Esophagus squamous epithelium (tissue), 5 donors: Measurements from ENCODE around the gene PTPN6. TPM values are rescaled to one million over a fixed set of nuclear protein-coding genes. Genes with fewer than 3 reads are reported as not detected.

ENCODE experiments used
- DNase-seq: peaks from one replicate; lab custom pipeline; 2025; lab: John Stamatoyannopoulos, UW
- H3K27ac ChIP-seq, 4 donors: fragments of 200-600 bp; sonication (generic); one replicate each; pipeline ENCODE4 v1.5.1; 2016 to 2019; ENCODE audit warnings: mild to moderate bottlenecking in 1 of 4
- H3K27me3 ChIP-seq, 4 donors: fragments of 200-600 bp; sonication (generic); 1 replicate in 3 of 4; 2 replicates in 1 of 4; pipeline versions ENCODE4 v1.5.1 to v1.6.0; 2017 to 2021; ENCODE audit warnings: antibody characterized with exemption in 1 of 4
- H3K36me3 ChIP-seq, 3 donors: fragments of 200-600 bp; sonication (generic); one replicate each; pipeline ENCODE4 v1.5.1; 2016 to 2019
- H3K4me1 ChIP-seq, 3 donors: fragments of 200-600 bp; sonication (generic); one replicate each; pipeline ENCODE4 v1.5.1; 2017 to 2019
- H3K4me3 ChIP-seq, 4 donors: fragments of 200-600 bp; sonication (generic); 1 replicate in 3 of 4; 2 replicates in 1 of 4; pipeline ENCODE4 v1.5.1; 2016 to 2019; ENCODE audit warnings: mild to moderate bottlenecking in 2 of 4, moderate library complexity in 1 of 4
- H3K9me3 ChIP-seq, 3 donors: fragments of 200-600 bp; sonication (generic); one replicate each; pipeline ENCODE4 v1.5.1; 2016 to 2019
- POLR2A ChIP-seq, 4 donors: fragments of 450-650 bp; IDR thresholded peaks; one replicate each; pipeline ENCODE4 v1.6.1; 2017; ENCODE audit warnings: antibody characterized with exemption in 4 of 4, mild to moderate bottlenecking in 4 of 4, moderate library complexity in 3 of 4
- WGBS, 2 donors: methylation state at CpG; one replicate each; pipeline ENCODE4 v1.1.5; 2018; 5-methylcytosine and 5-hydroxymethylcytosine counted together
- intact Hi-C: fragments of 100-400 bp; cut with DNase I; formaldehyde crosslinking; loops from one replicate; pipeline ENCODE4 v1.15.0; 2022
- total RNA-seq, 4 donors: library from RNA; depleted of rRNA; stranded (reverse); fragments of >200 nt; gene quantifications; one replicate each; pipeline ENCODE4 v1.1.0, GENCODE V29; 2016
- TF ChIP-seq, protein P1 (sequence below), 6 experiments: fragments of 450-650 bp in 4 of 6; fragments of 200-600 bp in 2 of 6; sonication (generic) in 2 of 6; IDR thresholded peaks; one replicate each; pipeline ENCODE4 v1.5.1; 2016 to 2019; ENCODE audit warnings: antibody characterized with exemption in 6 of 6, mild to moderate bottlenecking in 4 of 6, moderate library complexity in 4 of 6
- donor health status: DM: yes; HTN: yes; CAD: no.

The PTPN6 gene
- total RNA-seq, 4 donors from 2014 or later = 11.0 to 29.7 (median 21.5) TPM

DNA sequence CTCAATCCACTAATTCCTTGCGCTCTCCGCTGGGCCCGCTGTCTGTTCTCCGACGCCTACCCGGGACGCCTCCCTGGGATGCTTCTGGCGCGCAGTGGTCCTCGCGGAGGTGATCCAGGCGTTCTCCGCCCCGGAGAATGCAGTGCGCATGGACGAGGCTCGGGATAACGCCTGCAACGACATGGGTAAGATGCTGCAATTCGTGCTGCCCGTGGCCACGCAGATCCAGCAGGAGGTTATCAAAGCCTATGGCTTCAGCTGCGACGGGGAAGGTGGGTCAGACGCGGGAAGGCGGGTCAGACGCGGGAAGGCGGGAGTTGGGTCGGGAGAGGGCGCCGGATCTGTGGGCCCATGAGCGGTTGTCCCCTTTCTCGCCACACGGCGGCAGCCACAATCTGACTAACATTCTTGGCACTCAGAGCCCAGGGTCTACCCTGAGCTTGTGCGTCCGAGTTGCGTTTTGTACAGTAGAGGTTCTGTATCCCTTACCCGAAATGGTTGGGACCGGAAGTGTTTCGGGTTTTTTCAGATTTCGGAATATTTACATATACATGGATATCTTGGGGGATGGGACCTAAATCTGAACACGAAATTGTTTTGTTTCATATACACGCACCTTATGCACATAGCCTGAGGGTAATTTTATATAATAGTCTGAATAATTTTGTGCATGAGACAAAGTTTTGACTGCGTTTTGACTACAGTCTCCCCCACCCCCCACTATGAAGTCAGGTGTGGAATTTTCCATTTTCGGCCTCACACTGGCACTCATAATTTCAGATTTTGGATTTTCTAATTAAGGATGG, 6.6 kb upstream of the PTPN6 start:
- intact Hi-C loops = loop anchor here (2.0 kb wide), 1 partner anchor 18 kb away; no protein-coding TSS in a partner anchor
- DNase-seq = peak; percentile 59
- H3K27me3 ChIP-seq = no peaks in the 10 kb centered on the region
- H3K9me3 ChIP-seq = no peaks in the 10 kb centered on the region
- H3K4me3 ChIP-seq = peak overlapping the region; percentile 40 to 77 (median 70)
- peaks cover 6 to 39% (median 11%) of the 10 kb centered on the region in 3 donors for H3K36me3 ChIP-seq
- 3 to 5% methylated on average over 14 to 21 of the region's 48 CpGs for WGBS, 2 donors
- peaks cover 20 to 78% (median 35%) of the 10 kb centered on the region in 3 donors for H3K4me1 ChIP-seq
- TF ChIP-seq POLR2A (IDR thresholded peaks at IDR 0.05) = peak in 2 of 4 donors; percentile 3 to 22
- TF ChIP-seq, protein P1, sequence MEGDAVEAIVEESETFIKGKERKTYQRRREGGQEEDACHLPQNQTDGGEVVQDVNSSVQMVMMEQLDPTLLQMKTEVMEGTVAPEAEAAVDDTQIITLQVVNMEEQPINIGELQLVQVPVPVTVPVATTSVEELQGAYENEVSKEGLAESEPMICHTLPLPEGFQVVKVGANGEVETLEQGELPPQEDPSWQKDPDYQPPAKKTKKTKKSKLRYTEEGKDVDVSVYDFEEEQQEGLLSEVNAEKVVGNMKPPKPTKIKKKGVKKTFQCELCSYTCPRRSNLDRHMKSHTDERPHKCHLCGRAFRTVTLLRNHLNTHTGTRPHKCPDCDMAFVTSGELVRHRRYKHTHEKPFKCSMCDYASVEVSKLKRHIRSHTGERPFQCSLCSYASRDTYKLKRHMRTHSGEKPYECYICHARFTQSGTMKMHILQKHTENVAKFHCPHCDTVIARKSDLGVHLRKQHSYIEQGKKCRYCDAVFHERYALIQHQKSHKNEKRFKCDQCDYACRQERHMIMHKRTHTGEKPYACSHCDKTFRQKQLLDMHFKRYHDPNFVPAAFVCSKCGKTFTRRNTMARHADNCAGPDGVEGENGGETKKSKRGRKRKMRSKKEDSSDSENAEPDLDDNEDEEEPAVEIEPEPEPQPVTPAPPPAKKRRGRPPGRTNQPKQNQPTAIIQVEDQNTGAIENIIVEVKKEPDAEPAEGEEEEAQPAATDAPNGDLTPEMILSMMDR (IDR thresholded peaks at IDR 0.05) = peak; percentile 77 to 98 (median 94)
- peak overlapping the region; percentile 91 to 98 (median 97) for H3K27ac ChIP-seq

DNA sequence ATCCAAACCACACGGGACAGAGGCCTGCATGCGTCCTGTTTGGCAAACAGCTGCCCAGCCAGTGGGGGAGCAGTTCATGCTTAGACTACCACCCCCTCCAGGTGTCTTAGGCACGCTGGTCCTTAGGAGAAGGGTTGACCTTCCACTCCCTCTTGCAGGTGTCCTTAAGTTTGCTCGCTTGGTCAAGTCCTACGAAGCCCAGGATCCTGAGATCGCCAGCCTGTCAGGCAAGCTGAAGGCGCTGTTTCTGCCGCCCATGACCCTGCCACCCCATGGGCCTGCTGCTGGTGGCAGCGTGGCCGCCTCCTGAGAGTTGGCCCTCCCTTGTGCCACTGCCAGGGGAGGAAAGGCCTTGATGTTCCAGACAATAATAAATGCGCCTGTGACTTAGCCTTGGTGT, 5.5 kb upstream of the PTPN6 start:
- H3K4me1 ChIP-seq = peaks cover 24 to 87% (median 36%) of the 10 kb centered on the region in 3 donors
- peak overlapping the region; percentile 91 to 98 (median 97) for H3K27ac ChIP-seq
- peak overlapping the region; percentile 16 to 67 (median 53) for H3K4me3 ChIP-seq
- no peak for DNase-seq
- intact Hi-C loops = loop anchor here (2.0 kb wide), 1 partner anchor 17 kb away; no protein-coding TSS in a partner anchor
- TF ChIP-seq, protein P1 (IDR thresholded peaks at IDR 0.05) = no peak
- TF ChIP-seq POLR2A (IDR thresholded peaks at IDR 0.05) = no peak
- 54 to 60% methylated on average over 1 to 3 of the region's 11 CpGs for WGBS, 2 donors
- H3K27me3 ChIP-seq = no peaks in the 10 kb centered on the region
- peaks cover 6 to 29% (median 11%) of the 10 kb centered on the region in 3 donors for H3K36me3 ChIP-seq
- H3K9me3 ChIP-seq = no peaks in the 10 kb centered on the region

DNA sequence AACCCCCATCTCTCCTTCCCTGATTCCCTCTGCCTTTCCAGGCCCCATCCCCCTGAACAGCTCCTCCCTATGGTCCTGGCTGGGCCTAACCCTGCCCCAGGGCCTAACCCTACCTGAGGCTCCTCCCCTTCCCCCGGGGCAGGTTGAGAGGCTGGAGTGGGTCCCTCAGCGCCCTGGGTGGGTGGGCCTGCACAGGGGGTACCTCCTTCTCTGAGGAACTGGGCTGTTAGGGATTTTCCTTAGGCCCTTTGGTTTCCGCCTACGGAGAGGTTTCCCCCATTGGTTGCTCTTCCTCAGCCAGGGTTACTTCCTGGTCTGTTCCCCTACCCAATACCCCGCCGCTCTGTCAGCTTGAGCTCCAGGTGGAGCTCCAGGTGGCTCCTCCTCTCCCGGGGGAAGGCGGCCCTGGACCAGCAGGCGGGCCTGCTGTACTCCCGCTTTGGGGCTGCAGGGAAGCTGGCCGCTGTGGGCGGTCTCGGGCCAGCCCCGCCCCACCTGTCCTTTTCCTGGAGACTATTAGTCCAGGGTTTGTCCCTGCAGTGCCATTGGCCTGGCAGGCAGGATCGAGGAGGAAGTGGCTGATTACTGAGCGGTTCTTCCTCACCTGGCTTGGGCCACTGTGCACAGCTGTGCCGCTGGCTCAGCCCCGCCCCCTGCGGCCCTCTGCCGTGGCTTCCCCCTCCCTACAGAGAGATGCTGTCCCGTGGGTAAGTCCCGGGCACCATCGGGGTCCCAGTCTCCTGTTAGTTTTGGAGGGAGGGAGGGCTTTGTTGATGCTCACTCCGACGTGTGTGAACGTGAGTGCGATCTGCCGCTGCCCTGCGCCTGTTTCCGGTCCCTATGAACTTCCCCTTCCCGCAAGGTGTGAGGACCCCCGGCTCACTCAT, 4.9 kb upstream of the PTPN6 start:
- DNase-seq = no peak
- peak in 3 of 4 donors; percentile 64 to 75 (median 74) for TF ChIP-seq POLR2A (IDR thresholded peaks at IDR 0.05)
- TF ChIP-seq, protein P1 (IDR thresholded peaks at IDR 0.05) = peak in 4 of 6 experiments; percentile 20 to 51 (median 36)
- WGBS, 2 donors = 15 to 46% methylated on average over 15 to 20 of the region's 32 CpGs
- Histone ChIP-seq H3K27me3 (no peaks in the 10 kb centered on the region), H3K9me3 (no peaks in the 10 kb centered on the region), H3K4me1 (peaks cover 25 to 86% (median 39%) of the 10 kb centered on the region in 3 donors), H3K4me3 (peak overlapping the region; percentile 35 to 67 (median 53)), H3K36me3 (peaks cover 5 to 22% (median 5%) of the 10 kb centered on the region in 3 donors), H3K27ac (peak overlapping the region; percentile 91 to 98 (median 97))
- intact Hi-C loops = no loop called here

DNA sequence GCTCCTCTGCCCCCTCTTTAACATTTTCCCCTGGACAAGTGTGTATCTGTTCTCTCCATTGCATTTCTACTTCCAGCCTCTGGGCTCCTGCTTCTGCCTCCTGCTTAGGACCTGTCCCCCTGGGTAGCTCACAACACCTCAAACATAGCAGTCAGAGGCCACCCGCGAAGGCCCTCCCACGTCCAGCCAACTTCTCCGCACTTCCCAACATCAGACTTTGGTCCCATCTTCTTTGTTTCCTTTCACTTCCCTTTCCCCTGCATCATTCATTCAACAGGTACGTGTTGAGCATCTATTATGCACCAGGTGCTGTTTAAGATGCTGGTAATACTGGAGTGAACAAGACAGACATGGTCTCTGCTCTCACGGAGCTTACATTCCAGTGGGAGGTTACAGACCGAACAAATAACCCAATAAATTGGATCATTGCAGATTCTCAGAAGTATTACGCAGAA, 4.2 kb upstream of the PTPN6 start:
- Histone ChIP-seq H3K36me3 (peaks cover 0 to 15% (median 0%) of the 10 kb centered on the region in 3 donors), H3K9me3 (no peaks in the 10 kb centered on the region), H3K4me3 (peak overlapping the region; percentile 35 to 67 (median 53)), H3K4me1 (peaks cover 25 to 80% (median 39%) of the 10 kb centered on the region in 3 donors), H3K27me3 (no peaks in the 10 kb centered on the region), H3K27ac (peak overlapping the region; percentile 91 to 98 (median 97))
- no peak for TF ChIP-seq POLR2A (IDR thresholded peaks at IDR 0.05)
- TF ChIP-seq, protein P1 (IDR thresholded peaks at IDR 0.05) = no peak
- intact Hi-C loops = no loop called here
- 39 to 47% methylated on average over 8 of the region's 8 CpGs for WGBS, 2 donors
- DNase-seq = no peak
